GM12892 (cell line): Measurements from ENCODE around the gene SP100.

Experiments used
- POLR2A ChIP-seq: IDR thresholded peaks from 2 replicates; pipeline ENCODE4 v1.6.1; 2011; ENCODE audit warnings: low read depth, low read length, control low read depth
- POLR2AphosphoS5 ChIP-seq: IDR thresholded peaks from 2 replicates; pipeline ENCODE4 v1.6.1; 2011; ENCODE audit warnings: low read depth, low read length, control low read depth

- TF ChIP-seq POLR2AphosphoS5, result no peak
- TF ChIP-seq POLR2A, result no peak
These were observed 3.7 kb upstream of the SP100 start for GRCh38 chr2:230412371-230412711.
